ENCODE results near the gene LSP1.

- no peak for TF ChIP-seq GATA2 (IDR thresholded peaks at IDR 0.05; ENCODE audit: low read depth, low read length)
- TF ChIP-seq GATA3 (IDR thresholded peaks at IDR 0.05; ENCODE audit: low read depth, low read length): no peak
Observed at GRCh38 chr11:1939006-1939625, 86.2 kb downstream of the LSP1 start.
